ENCODE measurements around the gene ALDH16A1.
"Not testable (repeated sequence)": the region's sequence is repeated elsewhere in the genome, so short reads cannot be mapped to it uniquely, and the experiment has no call there.

The ALDH16A1 gene

DNA sequence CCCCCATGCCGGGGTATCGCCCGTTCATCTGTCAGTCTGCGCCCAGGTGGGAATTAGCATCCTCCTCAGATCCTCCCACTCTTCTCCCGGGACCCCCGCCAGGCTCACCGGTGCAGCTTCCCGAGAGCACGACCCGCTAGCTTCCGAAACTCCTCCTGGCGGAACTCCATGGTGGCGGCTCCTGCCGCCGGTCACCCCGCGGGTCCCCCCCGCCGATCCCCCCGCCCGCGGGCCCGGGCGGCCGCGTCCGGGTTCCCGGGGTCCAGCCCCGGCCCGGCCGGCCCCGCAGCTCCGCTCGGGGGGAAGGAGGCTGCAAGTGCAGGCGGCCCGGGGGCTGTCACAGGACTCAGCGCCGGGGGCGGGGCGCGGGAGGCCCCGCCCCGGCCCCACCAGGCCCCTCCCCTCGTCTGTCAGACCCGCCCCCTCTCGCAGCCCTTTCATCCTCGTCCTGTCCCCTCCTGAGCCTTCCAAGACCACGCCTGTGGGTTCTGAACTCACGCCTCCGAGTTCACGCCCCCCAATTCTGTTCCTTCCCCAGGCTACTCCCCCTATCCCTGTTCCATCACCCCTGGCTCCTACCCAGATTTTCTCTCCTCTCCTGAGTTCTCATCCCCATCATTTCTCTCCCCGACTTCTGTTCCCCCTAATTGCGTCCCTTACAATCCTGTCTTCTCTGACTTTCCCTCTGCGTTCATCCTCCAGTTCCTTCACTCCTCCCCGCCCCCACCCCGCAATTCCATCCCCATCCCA is 11.6 kb upstream of the ALDH16A1 start, which contains the start of gene SLC17A7:
SLC17A7 (minus strand) TSS at position 318 of the 750 bp plus-strand sequence; CDS start at position 170, 148 bp downstream.
- peak; percentile 70 for DNase-seq

DNA sequence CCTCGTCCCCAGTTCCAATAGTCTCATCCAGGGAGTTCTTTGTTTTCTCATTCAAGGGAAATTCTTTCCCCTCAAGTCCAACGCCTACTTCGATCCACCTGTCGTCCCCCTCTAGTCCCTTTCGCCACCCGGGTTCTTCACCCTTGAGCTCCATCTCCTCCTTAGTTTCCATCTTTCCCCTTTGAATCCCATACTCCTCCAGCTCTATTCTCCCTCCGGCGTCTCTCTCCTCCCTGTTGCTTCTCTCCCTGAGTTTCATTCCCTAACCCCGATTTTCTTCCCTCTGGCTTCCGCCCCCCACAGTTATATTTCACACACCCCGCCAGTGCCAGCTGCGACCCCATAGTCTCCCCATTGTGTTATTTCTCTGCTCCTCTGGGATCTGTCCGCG is 11.1 kb upstream of the ALDH16A1 start:
- DNase-seq = no peak

DNA sequence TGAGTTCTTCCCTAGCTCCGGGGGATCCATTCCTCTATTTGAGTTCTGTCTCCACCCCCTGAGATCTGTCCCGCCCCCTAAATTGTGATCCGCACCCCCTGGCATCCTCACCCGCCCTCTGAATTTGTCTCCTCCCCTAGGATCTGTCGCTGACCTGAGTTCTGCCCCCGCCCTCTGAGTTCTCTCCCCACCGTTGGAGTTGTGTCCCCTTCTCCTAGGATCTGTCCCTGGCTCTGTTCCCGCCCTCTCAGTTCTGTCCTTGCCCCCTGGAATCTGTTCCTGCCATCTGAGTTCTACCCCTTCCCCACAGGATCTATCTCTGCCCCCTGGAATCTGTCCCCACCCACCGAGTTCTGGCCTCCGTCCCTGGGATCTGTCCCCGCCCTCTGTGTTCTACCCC is 10.7 kb upstream of the ALDH16A1 start:
- peak; percentile 48 for DNase-seq

DNA sequence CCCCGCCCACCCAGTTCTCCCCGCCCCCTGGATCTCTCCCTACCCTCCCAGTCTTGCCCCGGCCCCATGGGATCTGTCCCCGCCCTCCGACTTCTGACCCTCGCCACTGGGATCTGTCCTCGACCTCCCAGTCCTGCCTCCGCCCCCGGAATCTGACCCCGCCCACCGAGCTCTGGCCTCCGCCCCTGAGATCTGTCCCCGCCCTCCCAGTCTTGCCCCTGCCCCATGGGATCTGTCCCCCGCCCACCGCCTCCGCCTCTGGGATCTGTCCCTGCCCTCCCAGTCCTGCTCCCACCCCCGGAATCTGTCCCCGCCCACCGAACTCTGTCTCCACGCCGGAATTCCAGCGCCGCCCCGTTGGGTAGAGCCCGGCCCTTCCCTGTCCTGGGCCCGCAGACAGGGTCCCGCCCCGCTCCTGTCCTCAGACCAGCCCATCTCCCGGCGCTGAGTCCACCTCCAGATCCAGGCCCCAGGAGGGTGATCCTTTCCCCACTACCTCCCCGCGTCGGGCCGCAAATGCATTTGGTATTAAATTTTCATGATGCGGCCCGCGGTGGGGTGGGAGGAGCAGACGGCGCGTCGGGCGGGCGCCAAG is 10.2 kb upstream of the ALDH16A1 start:
- peak; percentile 87 for DNase-seq

GRCh38 chr19:49443366-49444099 is 9.5 kb upstream of the ALDH16A1 start:
- peak; percentile 96 for DNase-seq

DNA sequence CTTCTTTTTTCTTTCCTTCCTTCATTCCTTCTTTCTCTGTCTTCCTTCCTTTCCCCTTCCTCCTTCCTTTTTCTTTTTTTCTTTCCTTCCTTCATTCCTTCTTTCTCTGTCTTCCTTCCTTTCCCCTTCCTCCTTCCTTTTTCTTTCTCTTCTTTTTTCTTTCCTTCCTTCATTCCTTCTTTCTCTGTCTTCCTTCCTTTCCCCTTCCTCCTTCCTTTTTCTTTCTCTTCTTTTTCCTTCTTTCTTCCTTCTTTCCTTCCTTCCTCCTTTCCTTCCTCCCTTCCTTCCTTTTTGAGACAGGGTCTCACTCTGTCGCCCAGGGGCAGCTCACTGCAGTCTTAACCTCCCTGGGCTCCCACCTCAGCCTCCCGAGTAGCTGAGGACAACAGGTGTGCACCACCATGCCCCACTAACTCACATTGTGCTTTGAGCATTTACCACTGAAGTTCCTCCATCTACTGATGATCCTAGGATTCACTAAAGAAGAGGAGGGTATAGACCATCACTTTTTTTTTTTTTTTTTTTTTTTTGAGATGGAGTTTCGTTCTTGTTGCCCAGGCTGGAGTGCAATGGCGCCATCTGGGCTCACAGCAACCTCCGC is 8.8 kb upstream of the ALDH16A1 start:
- DNase-seq = not testable (repeated sequence)

GRCh38 chr19:49445997-49446396 is 7.0 kb upstream of the ALDH16A1 start:
- no peak for DNase-seq

DNA sequence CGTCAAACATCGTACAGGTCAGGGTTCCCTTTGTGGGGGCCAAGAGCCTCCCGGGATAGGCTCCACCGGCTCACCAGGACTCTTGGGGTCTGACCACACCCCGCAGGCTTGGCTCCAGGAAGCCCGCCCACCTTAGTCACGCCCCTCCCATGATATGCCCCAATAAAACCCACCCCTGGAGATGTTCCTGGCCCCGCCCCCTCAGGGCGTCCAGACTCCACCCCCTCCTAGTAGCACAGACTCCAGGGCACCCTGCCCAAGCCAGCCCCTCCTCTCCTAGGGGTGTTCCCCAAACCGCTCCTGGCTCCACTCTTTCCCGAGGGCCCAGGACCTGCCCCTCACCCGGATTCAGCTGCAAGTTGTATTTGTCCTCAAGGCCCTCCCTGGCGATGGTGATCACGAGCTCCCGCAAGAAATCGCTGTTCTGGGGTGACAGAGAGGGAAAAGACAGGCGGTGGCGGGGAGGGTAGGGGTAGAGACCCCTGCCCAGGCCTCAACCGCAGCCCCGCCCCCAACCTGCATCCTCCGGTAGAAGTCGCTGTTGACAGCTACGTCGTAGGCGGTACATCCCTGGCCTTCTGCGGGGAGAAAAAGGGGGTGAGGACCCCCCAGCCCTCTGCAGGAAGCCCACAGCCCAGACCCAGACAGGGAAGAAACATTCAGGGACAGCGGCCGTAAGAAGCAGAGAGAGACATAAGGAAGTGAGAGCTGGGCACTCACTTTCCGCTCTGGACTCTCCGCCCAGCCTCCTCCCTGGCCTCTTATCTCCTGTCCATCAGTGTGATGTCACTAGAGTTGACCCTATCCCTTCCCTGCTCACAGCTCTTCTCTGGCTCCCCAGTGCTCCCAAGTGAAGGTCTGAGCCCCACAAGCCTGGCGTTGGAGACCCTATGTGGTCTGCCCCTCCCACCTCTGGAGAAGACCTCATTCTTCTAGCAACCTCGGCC is 5.3 kb upstream of the ALDH16A1 start:
- DNase-seq = peak; percentile 75

GRCh38 chr19:49448432-49448786 is 4.6 kb upstream of the ALDH16A1 start:
- no peak for DNase-seq

- no peak for DNase-seq
Measured at GRCh38 chr19:49450405-49450804, 2.6 kb upstream of the ALDH16A1 start.

DNA sequence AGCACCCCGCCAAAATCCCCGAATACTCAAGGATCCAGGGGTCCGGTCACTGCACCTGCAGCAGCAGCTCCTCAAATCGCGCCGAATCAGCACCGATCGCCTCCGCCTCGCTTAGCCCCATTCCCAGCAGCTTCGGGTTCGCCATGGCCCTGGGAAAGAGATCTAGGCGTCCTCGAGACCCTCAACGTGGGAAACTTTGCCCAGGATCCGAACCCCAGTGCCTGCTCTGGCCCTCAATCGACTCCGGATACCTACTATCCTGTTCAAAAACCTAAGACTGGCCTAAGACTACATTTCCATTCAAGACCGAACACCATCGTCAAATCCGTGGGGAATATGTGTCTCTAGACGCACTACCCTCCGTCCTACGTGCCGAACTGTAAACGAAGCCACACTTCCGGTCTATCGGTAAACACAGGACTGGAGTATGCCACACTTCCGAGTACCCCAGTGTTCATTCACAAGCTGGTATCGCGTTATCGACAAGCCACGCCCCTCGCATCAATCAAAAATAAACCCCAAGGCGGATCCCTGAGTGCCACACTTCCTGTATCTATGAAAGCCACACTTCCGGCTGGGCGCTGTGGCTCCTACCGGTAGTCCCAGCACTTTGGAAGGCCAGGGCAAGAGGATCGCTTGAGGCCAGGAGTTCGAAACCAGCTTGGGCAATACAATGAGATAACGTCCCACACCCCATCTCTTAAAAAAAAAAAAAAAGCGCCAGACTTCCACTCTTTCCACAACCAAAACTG is 1.4 kb upstream of the ALDH16A1 start, which contains the start of gene PIH1D1:
PIH1D1 (minus strand) TSS at position 385 of the 752 bp plus-strand sequence; CDS start at position 145, 240 bp downstream.
- peak; percentile 95 for DNase-seq

- no peak for DNase-seq
Measured at GRCh38 chr19:49453757-49454240, 774 bp downstream of the ALDH16A1 start.

DNA sequence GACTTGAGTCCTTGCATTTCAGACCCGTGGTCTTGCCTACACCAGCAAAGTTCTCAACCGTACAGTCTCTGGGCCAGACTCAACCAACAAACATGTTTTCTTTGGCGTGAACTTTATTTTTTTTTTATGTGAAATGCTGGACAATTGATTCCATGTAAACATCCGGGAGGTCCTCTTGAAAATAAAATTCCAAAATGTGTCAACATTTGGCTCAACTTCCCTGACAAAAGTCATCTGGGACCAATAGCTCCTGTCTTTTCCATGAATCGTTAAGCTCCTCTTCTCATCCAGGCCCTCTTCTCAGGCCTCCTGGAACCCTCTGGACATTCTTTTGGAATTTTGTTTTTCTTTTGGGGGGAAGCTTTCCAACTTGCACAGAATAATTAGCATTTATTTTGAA is 2.7 kb downstream of the ALDH16A1 start:
- DNase-seq = no peak

- no peak for DNase-seq
Measured at GRCh38 chr19:49456326-49456725, 3.3 kb downstream of the ALDH16A1 start.

DNA sequence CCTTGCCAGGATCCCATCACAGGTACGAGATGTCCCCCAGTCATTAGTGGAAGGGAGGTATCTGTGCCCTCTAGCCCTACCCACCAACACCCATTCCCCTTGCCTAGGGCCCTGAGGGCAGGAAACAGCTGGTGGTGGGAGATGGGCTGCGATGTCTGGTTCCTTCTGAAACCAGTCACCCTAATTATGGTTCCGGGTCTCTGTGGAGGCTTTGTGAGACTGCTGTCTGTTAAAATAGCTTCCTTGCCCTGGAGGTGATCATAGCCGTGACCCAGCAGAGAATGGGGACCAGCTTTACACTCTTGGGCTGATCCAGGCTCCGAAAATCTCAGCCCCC is 5.5 kb downstream of the ALDH16A1 start:
- DNase-seq = no peak

- DNase-seq = no peak
Measured at GRCh38 chr19:49459388-49459787, 6.4 kb downstream of the ALDH16A1 start.

- DNase-seq = not testable (repeated sequence)
Measured at GRCh38 chr19:49461130-49461529, 8.1 kb downstream of the ALDH16A1 start.

GRCh38 chr19:49461656-49462055 is 8.6 kb downstream of the ALDH16A1 start:
- DNase-seq = no peak

DNA sequence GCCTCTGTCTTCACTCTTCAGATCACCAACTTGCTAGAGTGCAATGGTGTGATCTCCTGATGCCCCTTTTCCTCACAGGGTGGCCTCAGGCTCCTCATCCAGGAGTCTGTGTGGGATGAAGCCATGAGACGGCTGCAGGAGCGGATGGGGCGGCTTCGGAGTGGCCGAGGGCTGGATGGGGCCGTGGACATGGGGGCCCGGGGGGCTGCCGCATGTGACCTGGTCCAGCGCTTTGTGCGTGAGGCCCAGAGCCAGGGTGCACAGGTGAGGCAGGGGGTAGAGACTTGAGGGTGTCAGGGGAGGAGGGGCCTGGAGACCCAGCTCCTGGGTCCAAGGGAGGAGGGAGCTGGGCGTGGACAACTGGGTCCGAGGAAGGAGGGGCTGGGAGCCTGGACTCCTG is 9.5 kb downstream of the ALDH16A1 start:
- no peak for DNase-seq

DNA sequence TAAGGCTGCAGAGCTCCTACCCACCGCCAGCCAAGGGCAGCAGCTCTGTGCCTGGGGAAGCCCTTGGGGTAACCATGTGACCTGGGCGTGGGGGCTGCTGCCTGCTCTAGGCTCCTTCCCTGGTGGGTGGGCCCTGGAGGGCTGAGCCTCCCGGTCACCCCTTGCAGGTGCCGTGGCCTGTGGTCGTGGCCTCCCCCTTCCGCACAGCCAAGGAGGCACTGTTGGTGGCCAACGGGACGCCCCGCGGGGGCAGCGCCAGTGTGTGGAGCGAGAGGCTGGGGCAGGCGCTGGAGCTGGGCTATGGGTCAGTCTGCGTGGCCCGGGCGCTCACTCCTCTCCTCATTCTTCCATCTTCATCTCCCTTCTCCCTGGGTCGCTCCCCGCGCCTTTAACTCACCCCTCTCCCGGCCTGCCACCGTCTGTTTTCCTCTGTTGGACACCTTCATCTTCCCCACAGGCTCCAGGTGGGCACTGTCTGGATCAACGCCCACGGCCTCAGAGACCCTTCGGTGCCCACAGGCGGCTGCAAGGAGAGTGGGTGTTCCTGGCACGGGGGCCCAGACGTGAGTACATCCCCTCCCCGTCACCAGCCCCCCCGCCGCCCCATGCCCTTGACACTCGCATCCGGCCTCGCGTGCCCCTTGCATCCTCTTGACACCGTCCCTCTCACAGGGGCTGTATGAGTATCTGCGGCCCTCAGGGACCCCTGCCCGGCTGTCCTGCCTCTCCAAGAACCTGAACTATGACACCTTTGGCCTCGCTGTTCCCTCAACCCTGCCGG is 11.1 kb downstream of the ALDH16A1 start:
- no peak for DNase-seq

GRCh38 chr19:49465371-49465770 is 12.3 kb downstream of the ALDH16A1 start:
- no peak for DNase-seq
